Skeletal muscle tissue (tissue), 4 donors: ENCODE measurements around the gene ZNF74. TPM values are rescaled to one million over a fixed set of nuclear protein-coding genes. Genes with fewer than 3 reads are reported as not detected.

ENCODE experiments used
- H3K27ac ChIP-seq: one replicate; pipeline ENCODE4 v1.7.0; 2013; ENCODE audit warnings: mild to moderate bottlenecking, low read depth, low read length, inconsistent platforms
- H3K27me3 ChIP-seq, 3 donors: one replicate each; pipeline ENCODE4 v1.7.0; 2013; ENCODE audit warnings: low read length in 3 of 3; ENCODE audit not compliant: control insufficient read depth in 3 of 3, insufficient read depth in 3 of 3
- H3K36me3 ChIP-seq, 3 donors: one replicate each; pipeline ENCODE4 v1.7.0; 2013; ENCODE audit warnings: low read length in 3 of 3; ENCODE audit not compliant: control insufficient read depth in 3 of 3, insufficient read depth in 3 of 3
- H3K4me1 ChIP-seq, 3 donors: one replicate each; pipeline ENCODE4 v1.7.0; 2013; ENCODE audit warnings: low read length in 3 of 3, mild to moderate bottlenecking in 3 of 3; ENCODE audit not compliant: control insufficient read depth in 3 of 3, insufficient read depth in 3 of 3
- H3K4me3 ChIP-seq, 3 donors: one replicate each; pipeline ENCODE4 v1.7.0; 2013; ENCODE audit warnings: low read length in 3 of 3
- H3K9ac ChIP-seq, 3 donors: one replicate each; pipeline ENCODE4 v1.7.0; 2013; ENCODE audit warnings: low read length in 3 of 3, mild to moderate bottlenecking in 3 of 3, moderate library complexity in 2 of 3, low read depth in 1 of 3
- H3K9me3 ChIP-seq, 3 donors: one replicate each; pipeline ENCODE4 v1.7.0; 2013; ENCODE audit warnings: low read length in 3 of 3; ENCODE audit not compliant: control insufficient read depth in 3 of 3
- total RNA-seq: library from RNA; depleted of rRNA; stranded (reverse); fragments of >200 nt; gene quantifications from one replicate; pipeline ENCODE4 v1.2.3, GENCODE V29; 2014
- donor health status: Osteomylitis.

Gene ZNF74
- total RNA-seq, 1 donor from 2014 or later = 9.9 TPM

DNA sequence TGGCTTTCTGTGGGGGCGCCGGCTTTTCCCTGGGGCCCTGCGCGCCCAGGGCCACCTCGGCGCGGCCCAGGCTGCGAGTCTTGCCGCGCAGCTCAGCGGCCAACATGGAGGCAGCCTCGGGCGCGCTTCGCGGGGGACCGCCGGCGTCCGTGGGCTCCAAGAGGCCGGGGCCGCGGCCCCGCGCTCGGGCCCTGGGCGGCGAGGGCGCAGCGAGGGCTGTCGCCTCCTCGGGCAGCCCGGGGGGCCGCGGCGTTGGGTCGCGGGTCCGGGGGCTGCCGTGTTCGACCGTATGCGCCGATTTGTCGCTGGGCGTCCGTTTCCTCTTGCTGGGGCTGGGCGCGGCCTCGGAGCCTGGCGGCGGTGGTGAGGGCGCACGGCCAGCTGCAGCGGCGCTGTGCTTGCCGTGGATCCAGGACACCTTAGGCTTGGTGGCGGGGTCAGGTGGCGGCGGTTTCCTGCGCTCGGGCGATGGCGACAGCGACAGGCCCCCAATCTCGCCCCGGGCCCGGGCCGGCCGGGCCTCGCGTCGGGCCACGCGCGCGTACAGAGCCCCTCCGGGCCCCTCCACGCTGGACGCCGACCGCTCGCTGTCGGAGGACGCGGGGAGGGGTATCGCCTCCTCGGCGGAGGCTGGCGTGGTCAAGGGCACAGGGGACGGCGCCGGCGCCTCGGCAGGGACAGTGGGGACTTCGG, 31.8 kb downstream of the ZNF74 start:
- Histone ChIP-seq H3K36me3 (peaks cover 0 to 4% (median 3%) of the 10 kb centered on the region in 3 donors), H3K4me3 (no peak overlapping the region), H3K27ac (no peak overlapping the region)

DNA sequence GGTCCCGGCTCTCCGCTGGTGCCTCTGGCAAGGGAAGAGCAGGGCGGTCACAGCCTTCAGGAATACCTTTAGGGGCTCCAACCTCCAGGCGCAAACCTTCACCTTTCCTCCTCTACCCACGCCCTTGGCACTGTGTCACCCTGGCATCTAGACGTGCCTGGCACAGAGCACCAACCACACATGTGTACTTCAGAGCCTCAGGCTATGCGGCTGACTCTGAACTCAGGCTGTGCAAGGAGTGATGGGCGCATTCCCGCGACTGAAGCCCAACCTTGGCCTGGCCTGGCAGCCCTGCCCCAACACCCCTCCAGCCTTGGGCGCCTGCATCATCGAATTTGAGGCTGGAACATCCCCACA, 32.3 kb downstream of the ZNF74 start:
- H3K9me3 ChIP-seq = no peaks in the 10 kb centered on the region
- H3K36me3 ChIP-seq = peaks cover 0 to 4% (median 3%) of the 10 kb centered on the region in 3 donors
- H3K9ac ChIP-seq = no peak overlapping the region
- no peak overlapping the region for H3K27ac ChIP-seq
- no peak overlapping the region for H3K4me3 ChIP-seq
- peaks cover 8 to 14% (median 11%) of the 10 kb centered on the region in 3 donors for H3K27me3 ChIP-seq
- peaks cover 24 to 33% (median 25%) of the 10 kb centered on the region in 3 donors for H3K4me1 ChIP-seq

More for the DNA sequence above, 31.8 kb downstream of the ZNF74 start:
- H3K9me3 ChIP-seq = no peaks in the 10 kb centered on the region
- H3K27me3 ChIP-seq = peaks cover 6 to 9% (median 7%) of the 10 kb centered on the region in 3 donors
- H3K9ac ChIP-seq = no peak overlapping the region
- peaks cover 21 to 27% (median 22%) of the 10 kb centered on the region in 3 donors for H3K4me1 ChIP-seq

GRCh38 chr22:20427104-20427944, 33.4 kb downstream of the ZNF74 start:
- no peak overlapping the region for H3K9ac ChIP-seq
- H3K4me3 ChIP-seq = no peak overlapping the region
- no peaks in the 10 kb centered on the region for H3K9me3 ChIP-seq
- H3K27ac ChIP-seq = no peak overlapping the region
- H3K4me1 ChIP-seq = peaks cover 20 to 33% (median 27%) of the 10 kb centered on the region in 3 donors
- H3K36me3 ChIP-seq = peaks cover 0 to 4% (median 3%) of the 10 kb centered on the region in 3 donors
- peaks cover 15 to 24% (median 16%) of the 10 kb centered on the region in 3 donors for H3K27me3 ChIP-seq

DNA sequence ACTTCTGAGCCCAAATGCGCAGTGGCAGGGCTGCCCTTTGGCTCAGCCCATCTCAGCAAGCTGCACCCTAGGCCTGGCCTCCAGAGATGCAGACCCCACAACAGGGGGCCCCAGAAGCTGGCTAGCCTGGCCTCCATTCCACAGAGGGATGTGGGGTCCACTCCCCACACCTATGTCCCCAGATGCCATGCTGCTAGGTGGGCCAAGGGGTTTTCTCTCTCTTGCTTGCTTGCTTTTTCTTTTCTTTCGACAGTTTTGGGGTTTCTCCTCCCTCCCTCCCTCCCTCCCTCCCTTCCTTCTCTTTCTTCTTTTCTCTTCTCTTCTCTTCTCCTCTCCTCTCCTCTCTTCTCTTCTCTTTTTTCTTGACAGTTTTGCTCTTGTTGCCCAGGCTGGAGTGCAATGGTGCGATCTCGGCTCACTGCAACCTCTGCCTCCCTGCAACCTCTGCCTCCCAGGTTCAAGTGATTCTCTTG, 34.0 kb downstream of the ZNF74 start:
- no peak overlapping the region for H3K9ac ChIP-seq
- peaks cover 14 to 27% (median 23%) of the 10 kb centered on the region in 3 donors for H3K4me1 ChIP-seq
- peaks cover 18 to 24% (median 19%) of the 10 kb centered on the region in 3 donors for H3K27me3 ChIP-seq

GRCh38 chr22:20428496-20429253, 34.7 kb downstream of the ZNF74 start:
- Histone ChIP-seq H3K9ac (no peak overlapping the region), H3K4me3 (no peak overlapping the region), H3K9me3 (no peaks in the 10 kb centered on the region), H3K36me3 (peaks cover 0 to 4% (median 3%) of the 10 kb centered on the region in 3 donors), H3K4me1 (peaks cover 8 to 20% (median 16%) of the 10 kb centered on the region in 3 donors), H3K27me3 (peaks cover 18 to 24% (median 19%) of the 10 kb centered on the region in 3 donors), H3K27ac (no peak overlapping the region)

More for the DNA sequence above, 34.0 kb downstream of the ZNF74 start:
- Histone ChIP-seq H3K9me3 (no peaks in the 10 kb centered on the region), H3K36me3 (peaks cover 0 to 4% (median 3%) of the 10 kb centered on the region in 3 donors), H3K4me3 (no peak overlapping the region), H3K27ac (no peak overlapping the region)

GRCh38 chr22:20429254-20430100, 35.5 kb downstream of the ZNF74 start:
- peaks cover 0 to 4% (median 3%) of the 10 kb centered on the region in 3 donors for H3K36me3 ChIP-seq
- H3K9me3 ChIP-seq = no peaks in the 10 kb centered on the region
- no peak overlapping the region for H3K4me3 ChIP-seq
- H3K4me1 ChIP-seq = peaks cover 3 to 12% (median 9%) of the 10 kb centered on the region in 3 donors
- H3K27ac ChIP-seq = no peak overlapping the region
- H3K9ac ChIP-seq = no peak overlapping the region
- peaks cover 19 to 27% (median 23%) of the 10 kb centered on the region in 3 donors for H3K27me3 ChIP-seq

- no peak overlapping the region for H3K4me3 ChIP-seq
- no peaks in the 10 kb centered on the region for H3K9me3 ChIP-seq
- peaks cover 3 to 11% (median 9%) of the 10 kb centered on the region in 3 donors for H3K4me1 ChIP-seq
- no peak overlapping the region for H3K27ac ChIP-seq
- H3K36me3 ChIP-seq = peaks cover 0 to 4% (median 3%) of the 10 kb centered on the region in 3 donors
- H3K9ac ChIP-seq = no peak overlapping the region
- peaks cover 25 to 29% (median 29%) of the 10 kb centered on the region in 3 donors for H3K27me3 ChIP-seq
Measured at GRCh38 chr22:20430101-20430719, 36.3 kb downstream of the ZNF74 start.

DNA sequence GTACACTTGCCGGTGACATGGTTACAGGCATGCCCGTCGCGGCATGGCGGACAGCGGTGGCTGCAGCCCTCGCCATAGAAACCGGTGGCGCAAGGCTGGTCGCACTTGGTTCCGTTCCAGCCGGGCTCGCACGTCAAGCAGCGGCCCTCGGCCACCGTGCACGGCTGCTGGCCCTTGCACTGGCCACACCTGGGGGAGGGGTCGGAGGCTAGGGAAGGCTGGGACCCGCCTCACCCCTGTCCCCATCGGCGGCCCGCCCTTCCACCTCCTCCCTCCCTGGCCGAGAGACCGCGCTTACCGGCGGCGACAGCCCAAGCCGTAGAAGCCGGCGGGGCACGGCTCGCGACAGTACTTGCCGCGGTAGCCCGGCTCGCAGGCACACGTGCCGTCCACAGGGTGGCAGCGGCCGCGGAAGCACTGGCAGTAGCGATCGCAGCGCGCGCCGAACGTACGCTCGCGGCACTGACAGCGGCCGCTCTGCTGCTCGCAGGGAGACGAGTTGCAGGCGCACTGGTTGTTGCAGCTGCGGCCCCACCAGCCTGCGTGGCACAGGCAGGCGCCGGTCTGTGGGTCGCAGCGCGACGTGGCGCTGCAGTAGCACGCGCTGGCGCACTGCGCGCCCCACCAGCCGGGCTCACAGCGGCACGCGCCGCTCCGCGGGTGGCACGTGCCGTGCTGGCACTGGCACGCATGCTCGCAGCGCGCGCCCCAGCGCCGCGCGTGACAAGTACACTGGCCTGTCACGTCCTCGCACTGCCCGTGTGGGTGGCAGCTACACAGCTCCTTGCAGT, 37.0 kb downstream of the ZNF74 start:
- Histone ChIP-seq H3K4me1 (peaks cover 9 to 16% (median 16%) of the 10 kb centered on the region in 3 donors), H3K9me3 (no peaks in the 10 kb centered on the region), H3K4me3 (peak overlapping the region in 2 of 3 donors; percentile 68 to 70), H3K9ac (peak overlapping the region in 1 of 3 donors; percentile 66), H3K27me3 (peaks cover 32 to 36% (median 36%) of the 10 kb centered on the region in 3 donors), H3K36me3 (peaks cover 0 to 4% (median 3%) of the 10 kb centered on the region in 3 donors), H3K27ac (no peak overlapping the region)
